Spleen (tissue), 11 donors: Measurements from ENCODE around the gene BLTP1. TPM values are rescaled to one million over a fixed set of nuclear protein-coding genes. Genes with fewer than 3 reads are reported as not detected.

Experiments
- DNase-seq: peaks from one replicate; pipeline ENCODE4 v3.0.0-alpha.2; 2020
- H3K27ac ChIP-seq, 8 donors: fragments of 200-600 bp; sonication (generic) in 7 of 8; 1 replicate in 4 of 8; 2 replicates in 4 of 8; pipeline versions ENCODE4 v1.5.0 to v1.8.0; 2016 to 2021; ENCODE audit warnings: inconsistent platforms in 4 of 8, mild to moderate bottlenecking in 4 of 8, moderate library complexity in 1 of 8
- H3K27me3 ChIP-seq, 7 donors: fragments of 200-600 bp; sonication (generic) in 6 of 7; replicated peaks in 1 of 7; 1 replicate in 4 of 7; 2 replicates in 3 of 7; pipeline versions ENCODE4 v1.5.0 to v1.8.0; 2016 to 2021; ENCODE audit warnings: inconsistent platforms in 3 of 7, mild to moderate bottlenecking in 1 of 7
- H3K36me3 ChIP-seq, 6 donors: fragments of 200-600 bp; sonication (generic) in 5 of 6; 1 replicate in 4 of 6; 2 replicates in 2 of 6; pipeline versions ENCODE4 v1.5.0 to v1.8.0; 2016 to 2021; ENCODE audit warnings: inconsistent platforms in 2 of 6
- H3K4me1 ChIP-seq, 6 donors: fragments of 200-600 bp; sonication (generic) in 5 of 6; 1 replicate in 3 of 6; 2 replicates in 3 of 6; pipeline versions ENCODE4 v1.5.0 to v1.8.0; 2016 to 2021; ENCODE audit warnings: inconsistent platforms in 3 of 6
- H3K4me3 ChIP-seq, 8 donors: fragments of 200-600 bp; sonication (generic) in 7 of 8; 1 replicate in 4 of 8; 2 replicates in 4 of 8; pipeline versions ENCODE4 v1.5.0 to v1.8.0; 2016 to 2021; ENCODE audit warnings: inconsistent platforms in 4 of 8, mild to moderate bottlenecking in 4 of 8, moderate library complexity in 2 of 8
- H3K9me3 ChIP-seq, 8 donors: fragments of 200-600 bp; sonication (generic) in 7 of 8; 1 replicate in 4 of 8; 2 replicates in 4 of 8; pipeline versions ENCODE4 v1.5.0 to v1.8.0; 2016 to 2021; ENCODE audit warnings: inconsistent platforms in 4 of 8
- POLR2A ChIP-seq, 3 donors: fragments of 450-650 bp; IDR thresholded peaks; one replicate each; pipeline ENCODE4 v1.5.1; 2017; ENCODE audit warnings: antibody characterized with exemption in 3 of 3, mild to moderate bottlenecking in 1 of 3
- POLR2AphosphoS5 ChIP-seq, 3 donors: sonication (generic); formaldehyde crosslinking; IDR thresholded peaks; one replicate each; pipeline ENCODE4 v1.5.1; 2017; ENCODE audit warnings: antibody characterized with exemption in 3 of 3
- WGBS, 5 donors: extraction: QIAGEN DNeasy Blood & Tissue Kit in 3 of 5; methylation state at CpG; one replicate each; pipeline versions ENCODE4 v1.1.5 to v1.1.7; 2013 to 2018; 5-methylcytosine and 5-hydroxymethylcytosine counted together
- intact Hi-C: fragments of 100-400 bp; cut with DNase I; formaldehyde crosslinking; loops from one replicate; pipeline ENCODE4 v1.15.0; 2023; ENCODE audit warnings: low total_unique reads
- polyA plus RNA-seq, 3 donors: library from polyadenylated mRNA; stranded (reverse); fragments of 200-250 nt; gene quantifications; one replicate each; pipeline ENCODE4 v1.2.1, GENCODE V29; 2013
- total RNA-seq, 7 donors: library from RNA; depleted of rRNA in 3 of 7; stranded (reverse); fragments of >200 nt in 3 of 7; fragmentation: NEBNext Ultra II Directional in 4 of 7; extraction: Animal tissue kit (Norgen Biotek cat#: 25700) in 4 of 7; gene quantifications; one replicate each; pipeline versions ENCODE4 v1.1.0 to v1.2.1, GENCODE V29; 2016 to 2021
- TF ChIP-seq, protein P1 (sequence below), 11 experiments: fragments of 200-600 bp in 7 of 11; fragments of 450-650 bp in 4 of 11; sonication (generic) in 4 of 11; IDR thresholded peaks in 8 of 11; conservative IDR thresholded peaks in 3 of 11; 1 replicate in 7 of 11; 2 replicates in 4 of 11; pipeline versions ENCODE4 v1.4.0 to v1.8.0; 2016 to 2021; ENCODE audit warnings: antibody characterized with exemption in 11 of 11, inconsistent platforms in 4 of 11, mild to moderate bottlenecking in 1 of 11
- donor health status: healthy with polysubstance abuse.
- donor health status: DM: no; HTN: no; CAD: no; lungs with moderate emphysema.
- donor health status: DM: no; HTN: no; CAD: no.
- donor health status: Bipolar disorder and iron deficiency.
- donor health status: healthy.
- donor health status: DM: no; HTN: no; CAD: no.
- donor health status: DM: yes; HTN: yes; CAD: no.

Gene BLTP1
- total and polyA plus RNA-seq, 10 donors, result 15.4 to 202 (median 95.1) TPM

DNA sequence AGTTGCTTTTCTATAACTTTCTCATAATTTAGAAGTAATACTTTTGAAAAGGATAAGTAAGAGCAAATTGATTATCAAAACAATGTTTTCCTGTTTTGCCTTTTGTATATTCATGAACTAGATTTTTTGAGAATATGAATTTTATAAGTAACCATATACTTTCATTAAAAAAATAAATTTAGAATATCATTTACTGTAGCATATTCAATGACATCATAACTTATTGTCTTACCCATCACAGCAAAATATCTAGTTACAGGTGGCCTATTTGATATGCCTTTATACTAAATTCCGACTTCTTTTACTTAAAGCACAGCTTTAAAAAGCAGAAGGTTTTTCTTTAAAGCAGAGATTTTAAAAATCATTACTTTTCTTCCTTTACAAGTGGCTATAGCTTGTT is 20.1 kb downstream of the BLTP1 start:
- H3K4me3 ChIP-seq, result no peak overlapping the region
- WGBS, 5 donors, result 96% methylated on average over 1 of the region's 1 CpG

DNA sequence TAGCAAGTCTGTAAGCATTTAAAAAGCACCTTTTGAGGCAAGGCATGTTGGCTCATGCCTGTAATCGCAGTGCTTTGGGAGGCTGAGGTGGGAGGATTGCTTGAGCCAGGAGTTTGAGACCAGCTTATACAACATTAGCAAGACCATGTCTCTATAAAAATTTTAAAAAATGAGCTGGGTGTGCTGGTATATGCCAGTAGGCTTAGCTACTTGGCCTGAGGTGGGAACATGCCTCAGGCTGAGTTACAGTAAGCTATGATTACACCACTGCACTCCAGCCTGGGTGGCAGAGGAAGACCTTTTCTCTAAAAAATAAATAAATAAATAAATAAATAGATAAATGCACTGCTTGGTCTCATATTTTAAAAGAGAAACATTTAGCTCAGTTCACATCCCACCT is 26.8 kb downstream of the BLTP1 start:
- TF ChIP-seq, protein P1, sequence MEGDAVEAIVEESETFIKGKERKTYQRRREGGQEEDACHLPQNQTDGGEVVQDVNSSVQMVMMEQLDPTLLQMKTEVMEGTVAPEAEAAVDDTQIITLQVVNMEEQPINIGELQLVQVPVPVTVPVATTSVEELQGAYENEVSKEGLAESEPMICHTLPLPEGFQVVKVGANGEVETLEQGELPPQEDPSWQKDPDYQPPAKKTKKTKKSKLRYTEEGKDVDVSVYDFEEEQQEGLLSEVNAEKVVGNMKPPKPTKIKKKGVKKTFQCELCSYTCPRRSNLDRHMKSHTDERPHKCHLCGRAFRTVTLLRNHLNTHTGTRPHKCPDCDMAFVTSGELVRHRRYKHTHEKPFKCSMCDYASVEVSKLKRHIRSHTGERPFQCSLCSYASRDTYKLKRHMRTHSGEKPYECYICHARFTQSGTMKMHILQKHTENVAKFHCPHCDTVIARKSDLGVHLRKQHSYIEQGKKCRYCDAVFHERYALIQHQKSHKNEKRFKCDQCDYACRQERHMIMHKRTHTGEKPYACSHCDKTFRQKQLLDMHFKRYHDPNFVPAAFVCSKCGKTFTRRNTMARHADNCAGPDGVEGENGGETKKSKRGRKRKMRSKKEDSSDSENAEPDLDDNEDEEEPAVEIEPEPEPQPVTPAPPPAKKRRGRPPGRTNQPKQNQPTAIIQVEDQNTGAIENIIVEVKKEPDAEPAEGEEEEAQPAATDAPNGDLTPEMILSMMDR (IDR thresholded peaks at IDR 0.05 in 8 of 11, conservative IDR thresholded peaks at IDR 0.05 in 3 of 11), result no peak
- TF ChIP-seq POLR2AphosphoS5 (IDR thresholded peaks at IDR 0.05) (no peak), POLR2A (IDR thresholded peaks at IDR 0.05) (no peak)
- Histone ChIP-seq H3K36me3 (peaks cover 0 to 98% (median 46%) of the 10 kb centered on the region in 6 donors), H3K27me3 (no peaks in the 10 kb centered on the region), H3K4me1 (no peaks in the 10 kb centered on the region), H3K27ac (no peak overlapping the region), H3K9me3 (no peaks in the 10 kb centered on the region), H3K4me3 (no peak overlapping the region)
- intact Hi-C loops, result no loop called here
- no peak for DNase-seq
- WGBS, 5 donors, result 96 to 100% (median 97%) methylated on average over 1 of the region's 1 CpG

More for the DNA sequence above, 20.1 kb downstream of the BLTP1 start:
- Histone ChIP-seq H3K27me3 (no peaks in the 10 kb centered on the region), H3K36me3 (peaks cover 0 to 51% (median 23%) of the 10 kb centered on the region in 6 donors), H3K27ac (no peak overlapping the region), H3K9me3 (no peaks in the 10 kb centered on the region), H3K4me1 (peaks cover 0 to 41% (median 13%) of the 10 kb centered on the region in 6 donors)
- intact Hi-C loops, result no loop called here
- TF ChIP-seq, protein P1 (IDR thresholded peaks at IDR 0.05 in 8 of 11, conservative IDR thresholded peaks at IDR 0.05 in 3 of 11), result no peak
- TF ChIP-seq POLR2AphosphoS5 (IDR thresholded peaks at IDR 0.05) (no peak), POLR2A (IDR thresholded peaks at IDR 0.05) (no peak)
- no peak for DNase-seq

DNA sequence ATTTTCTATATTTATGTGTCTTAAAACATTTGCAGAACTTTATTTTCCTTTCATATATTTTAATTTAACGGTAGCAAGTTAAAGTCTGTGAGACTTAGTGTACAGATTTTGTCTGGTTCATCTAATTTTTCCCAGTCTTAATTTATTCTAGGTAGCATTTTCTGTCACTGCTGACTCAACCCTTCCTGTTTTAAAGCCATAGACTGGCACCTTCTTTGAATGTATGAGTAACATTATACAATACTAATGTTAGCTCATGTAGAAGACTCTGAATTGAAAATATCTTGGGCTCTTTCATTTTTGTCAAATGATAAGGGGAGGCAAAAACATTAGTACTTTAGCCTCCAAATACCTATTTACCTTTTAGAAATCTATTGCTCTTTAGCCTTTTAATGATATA is 43.6 kb downstream of the BLTP1 start:
- intact Hi-C loops, result no loop called here
- H3K4me3 ChIP-seq, result no peak overlapping the region
- TF ChIP-seq POLR2AphosphoS5 (IDR thresholded peaks at IDR 0.05), result no peak
- TF ChIP-seq, protein P1 (IDR thresholded peaks at IDR 0.05 in 8 of 11, conservative IDR thresholded peaks at IDR 0.05 in 3 of 11), result no peak
- no peak for TF ChIP-seq POLR2A (IDR thresholded peaks at IDR 0.05)
- H3K9me3 ChIP-seq, result no peaks in the 10 kb centered on the region
- no peak overlapping the region for H3K27ac ChIP-seq
- H3K4me1 ChIP-seq, result no peaks in the 10 kb centered on the region
- DNase-seq, result no peak
- no peaks in the 10 kb centered on the region for H3K27me3 ChIP-seq
- peaks cover 4 to 92% (median 31%) of the 10 kb centered on the region in 6 donors for H3K36me3 ChIP-seq
- 79 to 100% (median 88%) methylated on average over 1 of the region's 1 CpG for WGBS, 5 donors

Other genes with a start within 250 kb of the BLTP1 start
- under 1 TPM; 0.18 to 0.83 (median 0.40) TPM for gene TRPC3, start 200.3 kb upstream of the BLTP1 start, total RNA-seq
- gene TRPC3, start 200.3 kb upstream of the BLTP1 start, polyA plus RNA-seq, result under 1 TPM; 0.04 to 0.11 (median 0.06) TPM
- not detected for gene ADAD1, start 226.7 kb downstream of the BLTP1 start, total RNA-seq
- gene ADAD1, start 226.7 kb downstream of the BLTP1 start, polyA plus RNA-seq, result not detected